GM12801 (cell line): ENCODE data around the gene ASXL2.

Experiments used
- TF ChIP-seq, protein P1 (sequence below): IDR thresholded peaks from one replicate; pipeline ENCODE4 v1.5.1; 2011; ENCODE audit warnings: control low read depth; ENCODE audit not compliant: insufficient read length; ENCODE audit errors: extremely low read depth

ASXL2 gene

GRCh38 chr2:25688236-25688635, 190.1 kb downstream of the ASXL2 start:
- TF ChIP-seq, protein P1, sequence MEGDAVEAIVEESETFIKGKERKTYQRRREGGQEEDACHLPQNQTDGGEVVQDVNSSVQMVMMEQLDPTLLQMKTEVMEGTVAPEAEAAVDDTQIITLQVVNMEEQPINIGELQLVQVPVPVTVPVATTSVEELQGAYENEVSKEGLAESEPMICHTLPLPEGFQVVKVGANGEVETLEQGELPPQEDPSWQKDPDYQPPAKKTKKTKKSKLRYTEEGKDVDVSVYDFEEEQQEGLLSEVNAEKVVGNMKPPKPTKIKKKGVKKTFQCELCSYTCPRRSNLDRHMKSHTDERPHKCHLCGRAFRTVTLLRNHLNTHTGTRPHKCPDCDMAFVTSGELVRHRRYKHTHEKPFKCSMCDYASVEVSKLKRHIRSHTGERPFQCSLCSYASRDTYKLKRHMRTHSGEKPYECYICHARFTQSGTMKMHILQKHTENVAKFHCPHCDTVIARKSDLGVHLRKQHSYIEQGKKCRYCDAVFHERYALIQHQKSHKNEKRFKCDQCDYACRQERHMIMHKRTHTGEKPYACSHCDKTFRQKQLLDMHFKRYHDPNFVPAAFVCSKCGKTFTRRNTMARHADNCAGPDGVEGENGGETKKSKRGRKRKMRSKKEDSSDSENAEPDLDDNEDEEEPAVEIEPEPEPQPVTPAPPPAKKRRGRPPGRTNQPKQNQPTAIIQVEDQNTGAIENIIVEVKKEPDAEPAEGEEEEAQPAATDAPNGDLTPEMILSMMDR: no peak

- TF ChIP-seq, protein P1: no peak
These were observed 192.5 kb downstream of the ASXL2 start for GRCh38 chr2:25685741-25686140.

DNA sequence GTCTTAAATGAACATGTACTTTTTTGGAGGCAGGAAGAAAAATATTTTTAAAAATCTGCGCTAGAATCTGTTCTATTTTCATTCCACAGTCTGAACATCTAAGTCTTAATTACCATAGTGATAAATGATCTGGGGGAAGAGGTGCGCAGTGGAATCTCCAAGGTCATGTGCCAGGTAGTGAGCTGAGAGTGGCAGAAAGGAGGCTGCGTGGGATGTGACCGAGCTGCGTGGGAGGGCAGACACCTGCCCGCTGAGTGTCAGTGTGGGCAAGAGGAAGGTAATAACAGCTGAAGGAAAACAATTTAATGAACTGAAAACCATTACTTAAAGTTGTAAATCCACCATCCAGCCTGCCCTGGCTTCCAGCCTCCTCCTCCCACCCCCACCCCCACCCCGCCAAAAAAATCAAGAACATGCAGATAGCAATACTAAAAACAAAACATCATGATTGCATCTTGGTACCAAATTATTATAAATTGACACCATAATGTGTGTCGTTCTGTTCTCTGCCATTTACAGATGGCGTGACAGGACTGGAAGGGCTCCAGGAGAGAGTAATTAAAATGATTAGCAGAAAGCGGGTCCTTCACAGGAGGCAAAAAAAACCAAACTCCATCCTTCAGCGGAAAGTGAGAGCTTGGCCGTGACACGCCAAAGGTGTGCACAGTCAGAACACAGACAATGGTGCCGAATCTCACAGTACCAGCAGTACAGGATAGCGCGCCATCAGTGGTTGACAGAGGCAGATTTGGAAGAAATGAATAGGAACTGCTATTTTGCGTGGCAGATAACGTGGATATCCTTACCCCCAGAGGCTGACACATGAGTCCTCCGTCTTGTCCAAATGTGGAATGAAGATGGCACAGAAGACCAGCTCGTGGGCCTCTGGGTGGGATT, 193.5 kb downstream of the ASXL2 start:
- TF ChIP-seq, protein P1: no peak
